HepG2 (cell line): ENCODE data around the gene GATA5. TPM values are rescaled to one million over a fixed set of nuclear protein-coding genes. Genes with fewer than 3 reads are reported as not detected.

ENCODE experiments used
- ATAC-seq: fragments of 200-7000 bp; cut with Tn5 transposase; 3 replicates; pipeline ENCODE4 v1.9.1; 2020; ENCODE audit warnings: mild to moderate bottlenecking, moderate library complexity
- BruUV-seq: library from RNA; stranded (reverse); fragments of 400-500 nt; replicated peaks from 2 replicates; lab custom pipeline; 2021; lab: Mats Ljungman, UMichigan
- CTCF ChIA-PET: fragments of 300-600 bp; formaldehyde crosslinking; extraction: SDS; loops from one replicate; lab custom pipeline; 2021; ENCODE audit warnings: low total read pairs, inconsistent platforms, low intra/inter-chr PET ratio; lab: Yijun Ruan, JAX
- POLR2A ChIA-PET: fragments of 350-600 bp; sonication (Branson Sonifier 250); formaldehyde crosslinking; loops from one replicate; lab custom pipeline; 2020; ENCODE audit warnings: antibody characterized with exemption, inconsistent platforms; lab: Yijun Ruan, JAX
- DNase-seq: peaks from one replicate; pipeline ENCODE4 v3.0.0-alpha.2; 2015; ENCODE audit warnings: low spot score
- FAIRE-seq: peaks from 3 replicates; lab custom pipeline; 2011; peaks lifted over from hg19 to GRCh38; lab: Jason Lieb, UNC
- H2AFZ ChIP-seq: one replicate; pipeline ENCODE4 v1.6.1; 2011; ENCODE audit warnings: low read length, inconsistent platforms
- H3K27ac ChIP-seq: fragments of 300-600 bp; 3 replicates; pipeline ENCODE4 v1.8.0; 2011; ENCODE audit warnings: mixed run types, mild to moderate bottlenecking, mixed read lengths, low read length, inconsistent platforms; ENCODE audit not compliant: insufficient read depth; ENCODE audit errors: extremely low read length
- H3K27me3 ChIP-seq, 2 experiments: fragments of 200-600 bp in 1 of 2; 2 replicates in 1 of 2; 3 replicates in 1 of 2; pipeline versions ENCODE4 v1.6.0 to v1.8.0; 2011; ENCODE audit warnings: low read length in 2 of 2, mild to moderate bottlenecking in 2 of 2, moderate library complexity in 2 of 2, inconsistent platforms in 1 of 2; ENCODE audit not compliant: insufficient read depth in 2 of 2, control insufficient read depth in 1 of 2
- H3K36me3 ChIP-seq, 2 experiments: fragments of 200-600 bp in 1 of 2; replicated peaks in 1 of 2; 2 replicates in 1 of 2; 3 replicates in 1 of 2; pipeline versions ENCODE4 v1.5.1 to v1.8.0; 2011; ENCODE audit warnings: low read length in 2 of 2, inconsistent platforms in 1 of 2; ENCODE audit not compliant: insufficient read depth in 2 of 2, control insufficient read depth in 1 of 2
- H3K4me1 ChIP-seq: 2 replicates; pipeline ENCODE4 v1.5.1; 2012; ENCODE audit warnings: low read length, inconsistent platforms; ENCODE audit not compliant: insufficient read depth
- H3K4me2 ChIP-seq: 2 replicates; pipeline ENCODE4 v1.6.0; 2011; ENCODE audit warnings: low read depth, low read length, inconsistent platforms
- H3K4me3 ChIP-seq, 3 experiments: fragments of 200-600 bp in 1 of 3; sonication (generic), shearing (Covaris generic) in 1 of 3; replicated peaks in 1 of 3; 2 replicates each; pipeline ENCODE4 v1.5.1; 2011 to 2016; ENCODE audit warnings: low read length in 3 of 3, inconsistent platforms in 2 of 3, low read depth in 2 of 3, mild to moderate bottlenecking in 2 of 3, control low read depth in 1 of 3, mixed read lengths in 1 of 3; ENCODE audit not compliant: insufficient read depth in 1 of 3
- H3K79me2 ChIP-seq: one replicate; pipeline ENCODE4 v1.6.1; 2011; ENCODE audit warnings: low read length, inconsistent platforms; ENCODE audit not compliant: insufficient read depth
- H3K9ac ChIP-seq: 2 replicates; pipeline ENCODE4 v1.6.0; 2011; ENCODE audit warnings: mild to moderate bottlenecking, low read depth, low read length, inconsistent platforms; ENCODE audit not compliant: insufficient read depth
- H3K9me3 ChIP-seq: 2 replicates; pipeline ENCODE4 v1.5.1; 2012; ENCODE audit warnings: mild to moderate bottlenecking, low read length
- H4K20me1 ChIP-seq: 2 replicates; pipeline ENCODE4 v1.6.0; 2011; ENCODE audit warnings: inconsistent platforms, mild to moderate bottlenecking, low read length, moderate library complexity; ENCODE audit not compliant: insufficient read depth
- ATF7 ChIP-seq, 2 experiments: fragments of 450-650 bp in 1 of 2; sonication (generic) in 1 of 2; formaldehyde crosslinking in 1 of 2; IDR thresholded peaks; 2 replicates each; pipeline versions ENCODE4 v1.4.0 to v1.6.1; 2016 to 2020; ENCODE audit warnings: antibody characterized with exemption in 1 of 2, mild to moderate bottlenecking in 1 of 2, missing genetic modification reagents in 1 of 2
- MED8 ChIP-seq: sonication (generic); formaldehyde crosslinking; IDR thresholded peaks from 2 replicates; pipeline ENCODE4 v1.8.1; 2023; ENCODE audit warnings: mild to moderate bottlenecking, missing genetic modification reagents; ENCODE audit not compliant: insufficient replicate concordance
- NFYC ChIP-seq: IDR thresholded peaks from 2 replicates; pipeline ENCODE4 v1.6.1; 2016; ENCODE audit warnings: missing genetic modification reagents, missing compliant biosample characterization
- SRF ChIP-seq: IDR thresholded peaks from 2 replicates; pipeline ENCODE4 v1.6.1; 2011; ENCODE audit warnings: mild to moderate bottlenecking, low read depth, low read length, moderate library complexity
- TMF1 ChIP-seq: sonication (generic); formaldehyde crosslinking; IDR thresholded peaks from 2 replicates; pipeline ENCODE4 v1.8.1; 2022; ENCODE audit warnings: low read depth, missing genetic modification reagents
- ZFP82 ChIP-seq: sonication (generic); formaldehyde crosslinking; IDR thresholded peaks from 2 replicates; pipeline ENCODE4 v1.5.1; 2020; ENCODE audit warnings: mild to moderate bottlenecking, missing genetic modification reagents, borderline replicate concordance
- WGBS: methylation state at CpG from one replicate; pipeline ENCODE4 v1.1.6; 2017; ENCODE audit warnings: low lambda C conversion rate; 5-methylcytosine and 5-hydroxymethylcytosine counted together
- in situ Hi-C: cut with HindIII; loops from 2 replicates; pipeline ENCODE4 v1.10.0; 2017; ENCODE audit warnings: low pct_unique_long_range_greater_than_20kb; ENCODE audit not compliant: extremely low pct_ligation_motif_present
- intact Hi-C: fragments of 100-400 bp; cut with micrococcal nuclease; formaldehyde crosslinking; loops from one replicate; pipeline ENCODE4 v1.10.0; 2022; ENCODE audit not compliant: unreplicated experiment
- polyA plus RNA-seq, 8 experiments: library from polyadenylated mRNA; depleted of rRNA in 3 of 8; stranded (reverse) in 7 of 8; unstranded in 1 of 8; fragments of >200 nt; fragmentation: Illumina TruSeq in 4 of 8; extraction: Trizol in 4 of 8; gene quantifications; 2 replicates each; pipeline versions ENCODE4 v1.2.1 to v1.2.3, GENCODE V29; 2011 to 2016; ENCODE audit warnings: low read depth in 4 of 8, missing spikeins in 1 of 8, mixed read lengths in 1 of 8; ENCODE audit not compliant: insufficient read depth in 1 of 8
- total RNA-seq, 5 experiments: library from RNA; depleted of rRNA; stranded (reverse); fragments of >200 nt; fragmentation: Illumina TruSeq; extraction: Trizol; gene quantifications; 2 replicates each; pipeline ENCODE4 v1.2.3, GENCODE V29; 2016; ENCODE audit warnings: low read depth in 1 of 5
- TF ChIP-seq, protein P1 (sequence below): sonication (generic); formaldehyde crosslinking; conservative IDR thresholded peaks from 2 replicates; pipeline ENCODE4 v1.8.1; 2023; ENCODE audit warnings: missing genetic modification reagents
- TF ChIP-seq, protein P2 (sequence below): IDR thresholded peaks from 2 replicates; pipeline ENCODE4 v1.6.1; 2016; ENCODE audit warnings: mild to moderate bottlenecking, missing biosample characterization, missing genetic modification reagents

Gene GATA5
- total and polyA plus RNA-seq, 2 of the 13 experiments (the other 11 are each of a cell fraction or from before 2014, with no cell fraction given): 0.12 to 0.20 TPM

DNA sequence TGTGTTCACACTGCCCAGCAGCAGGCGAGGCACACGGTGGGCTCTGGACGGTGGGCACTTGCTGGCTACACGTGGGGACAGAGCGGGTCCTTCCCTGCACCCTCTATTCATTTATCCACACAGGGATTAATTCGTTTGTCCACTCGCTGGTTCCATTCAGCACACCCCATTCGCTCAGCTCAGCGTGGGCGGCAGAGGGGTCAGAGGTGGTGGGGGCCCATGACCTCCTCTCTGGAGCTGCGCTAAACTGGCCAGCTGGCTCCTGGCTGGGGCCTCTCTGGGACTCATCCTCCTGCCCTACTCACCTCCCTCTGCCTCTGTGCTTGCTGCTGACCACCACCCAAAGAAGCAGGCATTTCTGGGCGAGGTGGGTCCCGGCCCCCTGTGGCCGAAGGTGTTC is 27.0 kb downstream of the GATA5 start:
- Histone ChIP-seq H3K27me3 (peaks cover 32 to 73% of the 10 kb centered on the region in 2 experiments), H3K4me3 (no peak overlapping the region), H2AFZ (no peak overlapping the region), H3K9ac (no peak overlapping the region), H3K79me2 (no peaks in the 10 kb centered on the region), H4K20me1 (no peaks in the 10 kb centered on the region; the same call in 1 of the 2 replicates), H3K27ac (no peak overlapping the region), H3K36me3 (no peaks in the 10 kb centered on the region), H3K4me1 (no peaks in the 10 kb centered on the region), H3K9me3 (no peaks in the 10 kb centered on the region), H3K4me2 (no peak overlapping the region)
- in situ Hi-C loops (no loop called here), intact Hi-C loops (no loop called here)
- FAIRE-seq (no peak), DNase-seq (no peak), ATAC-seq (no peak)
- CTCF ChIA-PET: no interaction called here
- 38% methylated on average over 13 of the region's 14 CpGs for WGBS
- POLR2A ChIA-PET: no interaction called here
- no TSS peak for BruUV-seq
- no peak for TF ChIP-seq MED8 (CRISPR knock-in tag)
- TF ChIP-seq, protein P1, sequence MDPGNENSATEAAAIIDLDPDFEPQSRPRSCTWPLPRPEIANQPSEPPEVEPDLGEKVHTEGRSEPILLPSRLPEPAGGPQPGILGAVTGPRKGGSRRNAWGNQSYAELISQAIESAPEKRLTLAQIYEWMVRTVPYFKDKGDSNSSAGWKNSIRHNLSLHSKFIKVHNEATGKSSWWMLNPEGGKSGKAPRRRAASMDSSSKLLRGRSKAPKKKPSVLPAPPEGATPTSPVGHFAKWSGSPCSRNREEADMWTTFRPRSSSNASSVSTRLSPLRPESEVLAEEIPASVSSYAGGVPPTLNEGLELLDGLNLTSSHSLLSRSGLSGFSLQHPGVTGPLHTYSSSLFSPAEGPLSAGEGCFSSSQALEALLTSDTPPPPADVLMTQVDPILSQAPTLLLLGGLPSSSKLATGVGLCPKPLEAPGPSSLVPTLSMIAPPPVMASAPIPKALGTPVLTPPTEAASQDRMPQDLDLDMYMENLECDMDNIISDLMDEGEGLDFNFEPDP (CRISPR knock-in tag): 0 out of 2 replicates have a peak, but pooled peaks have one; percentile 22

DNA sequence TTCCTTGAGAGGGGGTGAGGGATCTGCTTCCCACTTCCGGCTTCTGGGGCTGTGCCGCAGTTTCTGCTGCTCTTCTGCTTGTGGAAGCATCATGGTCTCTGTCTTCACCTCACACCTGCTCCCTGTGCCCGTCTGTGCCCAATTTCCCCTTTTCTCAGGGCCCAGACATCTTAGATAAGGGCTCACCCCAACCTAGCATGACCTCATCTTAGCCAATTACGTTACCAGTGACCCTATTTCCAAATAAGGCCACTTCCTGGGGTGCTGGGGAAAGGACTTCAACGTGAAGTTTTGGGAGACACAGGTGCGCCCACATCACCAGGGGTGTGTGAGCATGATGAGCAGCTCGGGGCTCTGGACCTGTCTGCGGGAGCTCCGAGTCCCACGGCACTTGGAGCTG is 27.8 kb downstream of the GATA5 start:
- H3K4me1 ChIP-seq: no peaks in the 10 kb centered on the region
- CTCF ChIA-PET: no interaction called here
- in situ Hi-C loops (no loop called here), intact Hi-C loops (no loop called here)
- no peaks in the 10 kb centered on the region for H3K36me3 ChIP-seq
- POLR2A ChIA-PET: no interaction called here
- no peak overlapping the region for H3K27ac ChIP-seq
- DNase-seq (no peak), ATAC-seq (no peak), FAIRE-seq (no peak)
- H3K4me3 ChIP-seq: no peak overlapping the region
- peaks cover 28 to 73% of the 10 kb centered on the region in 2 experiments; a peak in 4 of 5 replicates for H3K27me3 ChIP-seq
- no peak overlapping the region for H3K9ac ChIP-seq
- TF ChIP-seq SRF (peak; percentile 59; the same call in 1 of the 2 replicates), TMF1 (CRISPR knock-in tag) (no peak), ZFP82 (CRISPR knock-in tag) (no peak), NFYC (CRISPR knock-in tag) (no peak), ATF7 (IDR thresholded peaks at IDR 0.05) (peak; percentile 43; the same call in 1 of the 2 replicates), ATF7 (CRISPR knock-in tag; IDR thresholded peaks at IDR 0.05) (no peak)
- TF ChIP-seq, protein P2, sequence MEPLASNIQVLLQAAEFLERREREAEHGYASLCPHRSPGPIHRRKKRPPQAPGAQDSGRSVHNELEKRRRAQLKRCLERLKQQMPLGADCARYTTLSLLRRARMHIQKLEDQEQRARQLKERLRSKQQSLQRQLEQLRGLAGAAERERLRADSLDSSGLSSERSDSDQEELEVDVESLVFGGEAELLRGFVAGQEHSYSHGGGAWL (CRISPR knock-in tag): no peak
- H3K79me2 ChIP-seq: no peaks in the 10 kb centered on the region
- 42% methylated on average over 10 of the region's 10 CpGs for WGBS
- BruUV-seq: no TSS peak
- no peaks in the 10 kb centered on the region for H3K9me3 ChIP-seq
- H3K4me2 ChIP-seq: no peak overlapping the region
- no peaks in the 10 kb centered on the region; the same call in 1 of the 2 replicates for H4K20me1 ChIP-seq
- no peak overlapping the region for H2AFZ ChIP-seq
